Germinal center (tissue), 1 donor: Measurements from ENCODE around the gene CA6.
A peak's percentile ranks its signal among the peaks of the same experiment; 100 is the strongest.
"Not testable (repeated sequence)": the region's sequence is repeated elsewhere in the genome, so short reads cannot be mapped to it uniquely, and the experiment has no call there.

Source experiments
- DNase-seq: peaks from one replicate; pipeline ENCODE4 v3.0.0; 2012; ENCODE audit warnings: mixed read lengths, low spot score

Gene CA6

DNA sequence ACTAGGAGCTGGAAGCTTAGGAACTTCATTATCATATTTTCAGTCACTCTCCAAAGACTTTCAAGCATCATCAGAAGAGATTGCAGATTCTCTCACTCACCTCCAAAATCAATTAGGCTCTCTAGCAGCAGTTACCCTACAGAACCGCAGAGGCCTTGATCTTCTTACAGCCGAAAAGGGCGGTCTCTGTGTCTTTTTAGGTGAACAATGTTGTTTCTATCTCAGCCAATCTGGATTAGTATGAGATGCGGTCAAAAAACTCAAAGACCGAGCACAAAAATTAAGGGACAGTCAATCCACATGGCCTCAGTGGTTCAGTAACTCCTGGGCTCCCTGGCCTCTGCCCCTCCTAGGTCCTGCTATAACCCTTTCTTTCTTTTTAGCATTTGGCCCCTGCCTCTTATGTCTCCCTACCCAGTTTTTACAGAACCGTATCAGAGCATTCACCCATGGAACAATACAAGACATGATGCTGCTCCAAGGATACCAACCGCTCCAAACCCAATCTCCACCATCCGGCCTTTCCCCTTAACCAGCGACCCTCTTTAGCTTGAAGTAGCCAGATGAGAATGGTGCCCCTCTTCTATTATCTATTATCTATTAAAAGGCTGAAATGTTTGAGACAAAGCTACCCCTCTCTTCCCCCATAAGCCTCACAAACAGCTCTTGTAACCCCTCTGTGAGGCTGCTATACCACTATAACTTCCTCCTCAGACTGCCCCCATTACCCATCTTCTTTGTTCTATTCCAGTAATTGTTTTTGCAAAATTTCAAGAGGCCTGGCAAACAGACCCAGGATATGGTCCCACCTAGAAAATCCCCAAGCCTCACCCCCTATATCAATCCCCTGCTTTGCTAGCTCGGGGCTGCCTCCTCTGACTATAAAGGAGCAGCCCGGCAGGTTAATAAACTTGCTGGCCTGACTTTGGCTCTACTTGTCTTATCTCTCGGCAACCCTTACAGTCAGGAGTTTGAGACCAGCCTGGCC is 18.7 kb upstream of the CA6 start:
- no peak for DNase-seq

GRCh38 chr1:8930116-8930515 is 15.6 kb upstream of the CA6 start:
- DNase-seq, result no peak

- not testable (repeated sequence) for DNase-seq
Measured at GRCh38 chr1:8937051-8937450, 8.6 kb upstream of the CA6 start.

- DNase-seq, result no peak
Measured at GRCh38 chr1:8937701-8938100, 8.0 kb upstream of the CA6 start.

GRCh38 chr1:8938232-8938999 is 7.3 kb upstream of the CA6 start:
- DNase-seq, result no peak

DNA sequence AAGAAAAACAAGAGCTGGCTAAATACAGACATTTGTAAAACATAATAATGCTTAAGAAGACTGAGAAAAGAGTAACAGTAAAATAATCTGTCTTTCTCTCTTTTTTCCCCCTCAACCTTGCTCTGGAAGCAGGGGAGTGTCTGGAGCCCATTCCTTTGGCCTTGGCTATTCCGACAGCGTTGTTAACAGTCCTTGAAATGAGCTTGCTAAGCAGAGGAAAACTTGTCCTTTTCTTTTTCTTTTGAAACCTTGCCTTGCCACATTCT is 6.7 kb upstream of the CA6 start:
- no peak for DNase-seq

- DNase-seq, result no peak
Measured at GRCh38 chr1:8939362-8939995, 6.2 kb upstream of the CA6 start.

- DNase-seq, result no peak
Measured at GRCh38 chr1:8941906-8942305, 3.8 kb upstream of the CA6 start.

DNA sequence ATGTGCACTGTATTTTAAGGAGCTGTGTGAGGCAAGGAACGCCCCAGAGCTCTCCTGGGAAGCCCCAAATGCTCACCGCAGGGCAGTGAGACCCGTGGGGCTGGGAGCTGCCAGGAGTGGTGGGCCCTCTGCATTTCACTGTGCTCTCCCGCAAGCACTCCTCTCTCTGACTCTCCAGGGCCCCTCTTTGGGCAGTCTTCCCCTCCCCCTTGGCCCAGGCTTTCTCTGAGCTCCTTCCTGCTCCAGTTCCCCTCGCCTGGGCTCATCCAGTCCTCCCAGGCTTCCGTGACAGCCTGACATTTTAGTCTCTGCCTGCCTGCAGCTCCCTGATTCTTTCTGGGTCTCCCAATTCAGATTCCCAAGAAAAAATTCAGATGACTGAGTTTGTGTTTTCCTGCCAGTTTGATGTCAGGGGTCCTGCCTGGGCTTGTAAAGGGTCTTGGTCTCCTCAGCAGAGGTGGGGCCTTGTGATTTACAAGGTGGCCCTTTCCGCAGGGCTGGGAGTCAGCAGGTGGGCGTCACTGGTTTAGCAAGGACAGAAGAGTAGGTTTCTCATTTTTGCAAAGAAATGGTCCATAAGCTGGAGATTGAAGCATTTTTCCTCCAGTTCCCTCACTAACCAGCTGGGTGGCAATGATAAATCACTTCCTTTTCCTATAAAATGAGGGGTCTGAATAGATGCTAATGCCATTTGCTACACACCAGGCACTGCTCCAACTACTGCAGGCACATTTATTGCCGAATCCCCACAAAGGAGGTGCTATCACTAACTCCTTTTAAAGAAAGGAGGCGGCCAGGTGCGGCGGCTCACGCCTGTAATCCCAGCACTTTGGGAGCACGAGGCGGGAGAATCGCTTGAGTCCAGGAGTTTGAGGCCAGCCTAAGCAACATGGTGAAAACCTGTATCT is 1.9 kb upstream of the CA6 start:
- no peak for DNase-seq

DNA sequence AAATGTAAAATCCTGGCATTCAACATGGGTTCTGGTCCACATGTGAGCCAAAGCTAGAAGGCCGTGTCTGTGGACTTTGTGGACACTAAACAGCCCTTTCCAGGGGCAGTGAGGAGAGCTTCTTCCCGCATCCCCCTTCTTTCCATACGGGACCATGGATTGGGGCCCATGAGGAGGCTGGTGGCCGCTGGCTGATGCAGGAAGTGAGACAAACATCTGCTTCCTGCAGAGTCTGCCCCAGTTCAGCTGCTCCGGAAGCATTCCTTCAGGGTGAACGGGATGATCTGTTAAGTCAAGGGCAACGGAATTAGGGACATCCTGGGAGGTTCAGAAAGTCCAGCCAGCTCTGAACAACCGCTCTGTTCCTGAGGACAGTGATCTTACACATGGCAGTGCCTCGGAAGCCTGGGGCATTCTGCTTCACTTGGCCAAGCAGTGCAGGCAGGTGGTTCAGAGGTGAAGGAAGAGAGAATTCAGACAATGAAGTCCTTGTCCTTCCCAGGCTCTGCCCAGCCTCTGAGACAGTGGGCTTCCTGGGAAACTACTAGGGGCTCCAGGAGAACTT is 1.5 kb downstream of the CA6 start:
- no peak for DNase-seq

GRCh38 chr1:8950309-8950708 is 4.6 kb downstream of the CA6 start:
- no peak for DNase-seq

- DNase-seq, result no peak
Measured at GRCh38 chr1:8951231-8951630, 5.6 kb downstream of the CA6 start.

DNA sequence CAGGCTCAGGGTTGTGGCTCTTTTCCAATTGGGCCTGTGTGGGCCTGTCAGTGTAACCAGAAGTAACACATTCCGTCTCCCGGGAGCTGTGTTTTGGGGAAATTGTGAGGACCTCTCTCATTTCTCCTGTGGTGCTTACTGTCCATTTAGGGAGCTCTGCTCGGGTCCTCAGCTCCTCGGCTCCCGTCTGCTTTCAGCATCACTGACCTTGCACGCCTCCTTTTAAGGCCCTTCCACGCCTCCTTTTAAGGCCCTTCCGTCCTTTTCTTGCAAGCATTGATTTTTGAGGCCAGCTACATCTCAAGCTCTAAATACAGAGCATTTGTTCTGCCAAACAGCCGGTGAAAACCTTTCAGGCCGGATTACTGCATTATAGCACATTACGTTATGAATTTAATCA is 9.7 kb downstream of the CA6 start:
- no peak for DNase-seq

- DNase-seq, result no peak
Measured at GRCh38 chr1:8956461-8957349, 11.0 kb downstream of the CA6 start.

GRCh38 chr1:8962812-8963530 is 17.3 kb downstream of the CA6 start:
- peak; percentile 74 for DNase-seq

GRCh38 chr1:8963963-8964362 is 18.3 kb downstream of the CA6 start:
- DNase-seq, result no peak

DNA sequence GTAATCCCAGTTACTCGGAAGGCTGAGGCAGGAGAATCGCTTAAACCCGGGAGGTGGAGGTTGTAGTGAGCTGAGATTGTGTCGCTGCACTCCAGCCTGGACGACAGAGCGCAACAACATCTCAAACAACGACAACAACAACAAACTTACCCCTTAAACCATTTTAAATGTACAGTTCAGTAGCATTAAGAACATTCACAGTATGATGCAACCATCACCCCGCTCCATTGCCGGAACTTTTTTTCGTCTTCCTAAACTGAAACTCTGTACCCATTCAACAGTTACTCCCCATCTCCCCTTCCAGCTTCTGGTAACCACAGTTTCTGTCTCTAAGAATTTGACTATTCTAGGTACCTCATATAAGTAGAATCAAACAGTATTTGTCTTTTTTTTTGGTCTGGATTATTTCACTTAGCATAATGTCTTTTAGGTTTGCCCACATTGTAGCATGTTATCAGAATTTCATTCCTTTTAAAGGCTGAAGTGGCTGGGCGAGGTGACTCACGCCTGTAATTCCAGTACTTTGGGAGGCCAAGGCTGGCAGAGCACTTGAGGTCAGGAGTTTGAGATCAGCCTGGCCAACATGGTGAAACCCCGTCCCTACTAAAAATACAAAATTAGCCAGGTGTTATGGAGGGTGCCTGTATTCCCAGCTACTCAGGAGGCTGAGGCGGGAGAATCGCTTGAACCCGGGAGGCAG is 19.6 kb downstream of the CA6 start:
- no peak for DNase-seq

DNA sequence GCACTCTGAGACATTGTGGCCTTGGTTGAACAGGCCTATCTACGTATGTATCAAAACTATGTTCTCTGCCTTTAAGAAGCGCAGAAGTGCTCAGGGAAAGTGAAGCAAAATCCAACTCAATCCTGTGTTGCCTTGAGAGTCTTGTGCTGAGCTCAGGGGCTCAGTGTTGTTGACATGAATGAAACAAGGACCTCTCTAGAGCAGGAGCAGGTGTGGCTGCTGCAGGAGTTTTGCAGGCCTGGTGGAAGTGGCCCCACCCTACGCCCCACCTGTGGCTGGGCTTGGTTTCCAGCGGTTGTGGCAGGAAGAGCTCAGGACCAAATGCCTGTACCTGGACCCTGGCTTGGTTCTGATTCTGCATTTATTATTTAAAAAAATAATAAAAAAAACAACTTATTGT is 20.9 kb downstream of the CA6 start:
- no peak for DNase-seq

DNA sequence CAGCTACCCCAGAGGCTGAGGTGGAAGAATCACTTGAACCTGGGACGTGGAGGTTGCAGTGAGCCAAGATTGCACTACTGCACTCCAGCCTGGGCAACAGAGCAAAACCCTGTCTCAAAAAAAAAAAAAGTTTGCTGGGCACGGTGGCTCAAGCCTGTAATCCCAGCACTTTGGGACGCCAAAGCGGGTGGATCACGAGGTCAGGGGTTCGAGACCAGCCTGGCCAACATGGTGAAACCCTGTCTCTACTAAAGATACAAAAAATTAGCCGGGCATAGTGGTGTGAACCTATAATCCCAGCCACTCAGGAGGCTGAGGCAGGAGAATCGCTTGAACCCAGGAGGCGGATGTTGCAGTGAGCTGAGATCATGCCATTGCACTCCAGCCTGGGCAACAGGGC is 23.2 kb downstream of the CA6 start:
- DNase-seq, result not testable (repeated sequence)
